C4-2B (cell line): ENCODE measurements around the gene ATP6V0E1.

Source experiments
- H3K27ac ChIP-seq: fragments of 450-650 bp; 2 replicates; pipeline ENCODE4 v1.5.1; 2017
- ZFX ChIP-seq: fragments of 450-650 bp; IDR thresholded peaks from 2 replicates; pipeline ENCODE4 v1.6.1; 2017
- TF ChIP-seq, protein P1 (sequence below): fragments of 450-650 bp; conservative IDR thresholded peaks from 2 replicates; pipeline ENCODE4 v1.5.1; 2017; ENCODE audit warnings: mild to moderate bottlenecking

Gene ATP6V0E1

DNA sequence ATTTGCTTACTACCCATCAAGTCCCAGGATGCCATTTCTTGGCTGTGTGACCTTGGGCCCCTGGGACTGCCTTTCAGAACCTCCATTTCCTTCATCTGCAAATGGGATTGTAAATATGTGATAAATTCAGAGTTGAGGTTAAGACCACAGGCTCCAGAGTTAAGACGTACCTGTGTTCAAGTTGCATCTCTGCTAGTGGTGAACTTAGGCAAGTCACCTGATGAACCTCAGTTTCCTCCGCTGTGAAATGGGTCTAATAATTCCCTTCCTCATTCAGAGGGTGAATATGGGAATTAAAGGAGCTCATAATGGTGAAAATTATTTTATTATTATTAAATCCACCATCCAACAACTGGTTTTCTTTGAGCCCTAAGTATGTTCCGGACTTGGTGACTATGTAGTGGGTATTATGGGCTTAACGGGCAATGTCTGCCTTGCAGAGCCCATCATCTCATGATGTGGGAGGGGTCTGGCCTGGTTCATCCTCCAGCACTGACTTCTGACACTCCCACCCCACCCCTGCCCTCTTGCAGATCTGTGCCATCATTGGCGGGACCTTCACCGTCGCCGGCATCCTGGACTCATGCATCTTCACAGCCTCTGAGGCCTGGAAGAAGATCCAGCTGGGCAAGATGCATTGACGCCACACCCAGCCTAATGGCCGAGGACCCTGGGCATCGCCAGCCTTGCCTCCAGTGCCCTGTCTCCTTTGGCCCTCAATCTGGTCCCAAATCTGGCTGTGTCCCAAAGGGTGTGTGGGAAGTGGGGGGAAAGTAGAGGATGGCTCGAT is 33.2 kb upstream of the ATP6V0E1 start:
- no peak overlapping the region for H3K27ac ChIP-seq

DNA sequence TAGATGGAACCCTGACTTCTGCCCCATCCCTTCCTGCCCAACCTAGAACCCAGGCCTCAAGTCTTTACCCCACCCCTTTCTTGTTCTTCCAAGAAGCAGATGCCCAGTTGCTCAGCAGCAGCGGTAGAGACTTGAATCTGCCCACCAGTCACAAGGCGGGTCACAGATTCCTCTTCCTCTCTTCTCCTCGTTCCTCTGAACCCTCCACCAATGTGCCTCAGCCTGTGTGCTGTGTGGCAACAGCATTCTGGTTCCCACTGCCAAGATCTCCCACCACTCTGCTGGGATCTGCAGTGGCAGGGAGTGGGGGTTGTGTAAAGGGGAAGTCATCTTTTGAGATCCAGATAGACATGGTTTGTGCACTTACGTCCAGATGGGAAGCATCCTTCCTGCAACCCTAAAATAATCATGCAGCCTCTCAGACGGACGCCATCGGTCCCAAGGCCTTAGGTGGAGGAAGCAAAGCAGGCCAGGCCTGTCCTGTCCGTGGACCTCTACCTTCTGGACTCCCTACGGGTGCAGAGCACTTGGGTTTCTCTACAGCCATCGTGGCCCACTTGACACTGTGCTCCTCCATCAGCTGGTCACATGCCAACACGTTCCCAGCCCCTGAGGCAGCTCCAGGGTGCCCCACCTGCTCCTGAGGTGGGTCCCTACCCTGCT is 32.1 kb upstream of the ATP6V0E1 start:
- TF ChIP-seq, protein P1, sequence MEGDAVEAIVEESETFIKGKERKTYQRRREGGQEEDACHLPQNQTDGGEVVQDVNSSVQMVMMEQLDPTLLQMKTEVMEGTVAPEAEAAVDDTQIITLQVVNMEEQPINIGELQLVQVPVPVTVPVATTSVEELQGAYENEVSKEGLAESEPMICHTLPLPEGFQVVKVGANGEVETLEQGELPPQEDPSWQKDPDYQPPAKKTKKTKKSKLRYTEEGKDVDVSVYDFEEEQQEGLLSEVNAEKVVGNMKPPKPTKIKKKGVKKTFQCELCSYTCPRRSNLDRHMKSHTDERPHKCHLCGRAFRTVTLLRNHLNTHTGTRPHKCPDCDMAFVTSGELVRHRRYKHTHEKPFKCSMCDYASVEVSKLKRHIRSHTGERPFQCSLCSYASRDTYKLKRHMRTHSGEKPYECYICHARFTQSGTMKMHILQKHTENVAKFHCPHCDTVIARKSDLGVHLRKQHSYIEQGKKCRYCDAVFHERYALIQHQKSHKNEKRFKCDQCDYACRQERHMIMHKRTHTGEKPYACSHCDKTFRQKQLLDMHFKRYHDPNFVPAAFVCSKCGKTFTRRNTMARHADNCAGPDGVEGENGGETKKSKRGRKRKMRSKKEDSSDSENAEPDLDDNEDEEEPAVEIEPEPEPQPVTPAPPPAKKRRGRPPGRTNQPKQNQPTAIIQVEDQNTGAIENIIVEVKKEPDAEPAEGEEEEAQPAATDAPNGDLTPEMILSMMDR, result no peak

More for the DNA sequence above, 33.2 kb upstream of the ATP6V0E1 start:
- TF ChIP-seq ZFX, result no peak

DNA sequence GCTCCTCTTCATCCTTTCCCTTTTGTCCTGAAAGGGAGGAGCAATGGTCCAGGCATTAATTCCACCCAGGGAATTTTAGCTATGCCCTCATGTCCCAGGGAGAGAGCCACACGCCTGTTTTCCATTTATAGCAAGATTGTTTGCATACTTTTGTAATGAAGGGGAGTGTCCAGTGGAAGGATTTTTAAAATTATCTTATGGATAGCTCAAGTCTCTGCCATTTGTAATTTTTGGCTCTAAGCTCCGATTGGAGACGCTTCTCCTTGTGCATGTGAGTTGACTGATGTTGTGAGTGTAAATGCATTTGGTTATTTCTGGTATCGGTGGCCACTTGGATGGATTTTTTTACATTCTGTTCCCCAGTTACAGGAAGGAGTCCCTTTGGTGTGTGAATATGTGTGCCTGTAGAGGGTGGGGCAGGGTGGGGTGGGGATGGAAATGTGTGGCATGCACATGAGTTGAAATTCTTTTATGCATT is 31.5 kb upstream of the ATP6V0E1 start:
- no peak for TF ChIP-seq ZFX
- TF ChIP-seq, protein P1, result no peak
- H3K27ac ChIP-seq, result no peak overlapping the region

More for the DNA sequence above, 32.1 kb upstream of the ATP6V0E1 start:
- no peak overlapping the region for H3K27ac ChIP-seq

DNA sequence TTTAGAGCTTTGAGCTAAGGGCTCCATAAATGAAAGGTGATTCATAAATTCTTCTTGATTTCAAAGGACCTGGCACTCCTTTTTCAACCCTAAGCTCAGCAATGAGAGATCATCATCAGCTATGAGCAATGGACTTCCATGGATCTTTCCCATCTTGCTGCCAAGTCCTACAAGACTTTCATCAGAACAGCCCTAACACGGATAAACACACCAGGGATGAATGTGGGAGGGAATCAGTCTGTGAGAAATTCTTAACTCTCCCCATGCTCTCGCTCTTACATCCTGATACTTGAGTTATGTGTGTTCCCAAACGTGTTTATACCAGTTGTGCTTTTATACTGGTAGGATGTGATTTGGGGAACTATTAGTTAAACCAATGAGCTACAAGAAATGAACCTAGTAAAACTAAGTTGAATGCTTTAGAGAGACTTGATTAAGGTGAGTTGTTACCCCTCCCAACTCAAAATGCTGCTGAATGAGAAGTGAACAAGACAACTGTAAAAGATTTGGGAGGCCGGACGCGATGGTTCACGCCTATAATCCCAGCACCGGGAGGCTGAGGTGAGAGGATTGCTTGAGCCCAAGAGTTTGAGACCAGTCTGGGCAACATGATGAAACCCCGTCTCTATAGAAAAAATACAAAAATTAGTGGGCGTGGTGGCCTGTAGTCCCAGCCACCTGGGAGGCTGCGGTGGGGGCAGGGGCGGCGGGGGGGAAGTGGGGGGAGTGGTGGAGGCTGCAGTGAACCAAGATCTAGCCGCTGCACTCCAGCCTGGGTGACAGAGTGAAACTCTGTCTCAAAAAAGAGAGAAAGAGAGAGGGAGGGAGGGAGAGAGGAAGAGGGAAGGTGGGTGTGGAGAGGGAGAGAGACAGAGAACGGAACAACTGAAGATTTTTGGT is 29.5 kb upstream of the ATP6V0E1 start:
- H3K27ac ChIP-seq, result no peak overlapping the region

DNA sequence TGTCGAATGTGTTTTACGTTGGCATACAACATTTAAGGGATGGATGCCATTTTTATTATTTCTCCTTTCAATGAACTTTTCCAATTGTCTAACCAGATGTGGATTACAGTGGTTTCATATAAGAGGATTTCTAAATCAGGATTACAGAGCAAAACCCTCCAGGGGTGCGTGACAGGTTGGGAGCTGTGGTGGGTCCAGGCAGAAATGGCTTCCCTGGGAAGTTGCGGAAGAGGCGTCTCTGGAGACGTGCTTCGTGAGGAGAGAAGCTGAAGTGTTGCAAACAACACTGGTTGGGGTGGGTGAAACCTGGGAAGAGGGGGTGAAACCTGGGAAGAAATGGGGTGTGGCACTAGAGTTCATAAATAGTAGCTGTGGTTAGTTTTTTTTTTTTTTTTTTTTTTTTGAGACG is 28.8 kb upstream of the ATP6V0E1 start:
- peak overlapping the region; percentile 9; the same call in 1 of the 2 replicates for H3K27ac ChIP-seq
- TF ChIP-seq, protein P1, result no peak
- TF ChIP-seq ZFX, result no peak

More for the DNA sequence above, 29.5 kb upstream of the ATP6V0E1 start:
- TF ChIP-seq ZFX, result no peak
- TF ChIP-seq, protein P1, result no peak

DNA sequence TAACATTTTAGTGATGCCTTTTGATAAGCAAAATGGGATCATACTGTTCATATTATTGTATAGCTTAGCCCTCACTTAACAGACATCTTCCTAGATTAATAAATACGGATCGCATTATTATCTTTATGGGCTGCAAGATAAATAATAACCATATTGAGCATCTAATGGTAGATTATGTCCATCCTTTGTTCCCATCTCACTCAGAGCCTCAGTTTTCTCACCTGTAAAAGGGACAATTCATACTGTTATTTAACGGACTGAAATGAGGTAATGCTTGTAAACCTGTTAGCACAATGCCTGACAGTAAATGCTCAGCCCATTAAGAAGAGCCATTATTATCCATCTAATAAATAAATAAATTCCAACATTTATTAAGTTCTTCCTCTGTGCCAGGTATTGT is 27.3 kb upstream of the ATP6V0E1 start:
- TF ChIP-seq, protein P1, result no peak
- no peak for TF ChIP-seq ZFX
- no peak overlapping the region for H3K27ac ChIP-seq

DNA sequence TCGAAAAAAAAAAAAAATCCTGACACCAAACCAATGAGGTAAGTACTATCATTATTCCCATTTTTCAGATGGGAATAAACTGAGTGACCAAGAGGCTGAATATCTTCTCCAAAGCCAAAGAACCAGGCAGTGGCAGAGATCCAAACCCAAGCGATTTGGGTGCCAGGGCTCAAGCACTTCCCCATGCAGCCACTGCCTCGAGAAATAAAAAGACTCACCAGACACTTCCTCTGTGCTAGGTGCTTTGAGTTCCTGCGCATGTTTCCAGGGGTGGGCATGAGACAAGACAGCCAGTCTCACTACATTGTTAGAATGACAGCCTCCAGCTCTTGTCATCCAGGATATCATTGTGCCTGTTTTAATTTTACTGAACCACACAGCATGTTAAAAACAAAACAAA is 26.6 kb upstream of the ATP6V0E1 start:
- TF ChIP-seq, protein P1, result no peak
- no peak for TF ChIP-seq ZFX
- no peak overlapping the region for H3K27ac ChIP-seq
